ENCODE data around the gene DPF3. TPM values are rescaled to one million over a fixed set of nuclear protein-coding genes. Genes with fewer than 3 reads are reported as not detected.

DPF3 gene
- total and polyA plus RNA-seq, 9 of the 15 experiments (the other 6 are each of a cell fraction or from before 2014, with no cell fraction given) = 0.21 to 4.9 (median 1.2) TPM

- TF ChIP-seq NR1H2 (CRISPR knock-in tag; IDR thresholded peaks at IDR 0.05) (no peak), ZFP30 (CRISPR knock-in tag; IDR thresholded peaks at IDR 0.05; ENCODE audit: borderline replicate concordance) (no peak), HMGXB4 (CRISPR knock-in tag; IDR thresholded peaks at IDR 0.05) (no peak), PHTF2 (CRISPR knock-in tag; IDR thresholded peaks at IDR 0.05) (no peak), DIDO1 (tag; IDR thresholded peaks at IDR 0.05; ENCODE audit: low read depth) (no peak), KDM2B (CRISPR knock-in tag; IDR thresholded peaks at IDR 0.05) (no peak), NFYB (IDR thresholded peaks at IDR 0.05; ENCODE audit: extremely low read depth, insufficient read length) (no peak), ZNF324 (CRISPR knock-in tag; IDR thresholded peaks at IDR 0.05) (no peak), LEF1 (IDR thresholded peaks at IDR 0.05) (peak; percentile 52; the same call in 1 of the 2 replicates), TAF1 (IDR thresholded peaks at IDR 0.05; ENCODE audit: control insufficient read depth, extremely low read depth, insufficient read depth, low read length, severe bottlenecking) (no peak), HNRNPL (IDR thresholded peaks at IDR 0.05; ENCODE audit: low read depth, low read length) (no peak), ZBTB49 (CRISPR knock-in tag; IDR thresholded peaks at IDR 0.05; ENCODE audit: borderline replicate concordance) (no peak), HLTF (IDR thresholded peaks at IDR 0.05) (no peak), ZNF431 (CRISPR knock-in tag; IDR thresholded peaks at IDR 0.05) (no peak), RAD51 (IDR thresholded peaks at IDR 0.05; ENCODE audit: borderline replicate concordance, low read depth) (no peak), CREB5 (CRISPR knock-in tag; IDR thresholded peaks at IDR 0.05) (no peak), MAFG (tag; conservative IDR thresholded peaks at IDR 0.05) (peak; percentile 78), ATF7 (IDR thresholded peaks at IDR 0.05) (peak; percentile 49; the same call in 1 of the 2 replicates), ATF6 (CRISPR knock-in tag; IDR thresholded peaks at IDR 0.05) (no peak), KLF13 (tag; IDR thresholded peaks at IDR 0.05; ENCODE audit: borderline replicate concordance, low read depth) (no peak), ZNF76 (CRISPR knock-in tag; IDR thresholded peaks at IDR 0.05; ENCODE audit: borderline replicate concordance) (no peak), IRF2 (CRISPR knock-in tag; IDR thresholded peaks at IDR 0.05) (no peak)
These were observed 151.6 kb downstream of the DPF3 start (continued) for GRCh38 chr14:72742118-72742837.

All from K562 (cell line).